Activated CD4-positive, alpha-beta T cell treated with anti-CD3 and anti-CD28 coated beads, Interleukin-2, Interleukin-4, amounts not matched to agents 100 ng/mL and 50 ng/mL, durations not matched to agents 16 hours and 8 hours (primary cell): ENCODE data around the gene U2AF2.

Source experiments
- DNase-seq: peaks from one replicate; pipeline ENCODE4 v3.0.0-alpha.2; 2020; ENCODE audit warnings: low spot score

U2AF2 gene

DNA sequence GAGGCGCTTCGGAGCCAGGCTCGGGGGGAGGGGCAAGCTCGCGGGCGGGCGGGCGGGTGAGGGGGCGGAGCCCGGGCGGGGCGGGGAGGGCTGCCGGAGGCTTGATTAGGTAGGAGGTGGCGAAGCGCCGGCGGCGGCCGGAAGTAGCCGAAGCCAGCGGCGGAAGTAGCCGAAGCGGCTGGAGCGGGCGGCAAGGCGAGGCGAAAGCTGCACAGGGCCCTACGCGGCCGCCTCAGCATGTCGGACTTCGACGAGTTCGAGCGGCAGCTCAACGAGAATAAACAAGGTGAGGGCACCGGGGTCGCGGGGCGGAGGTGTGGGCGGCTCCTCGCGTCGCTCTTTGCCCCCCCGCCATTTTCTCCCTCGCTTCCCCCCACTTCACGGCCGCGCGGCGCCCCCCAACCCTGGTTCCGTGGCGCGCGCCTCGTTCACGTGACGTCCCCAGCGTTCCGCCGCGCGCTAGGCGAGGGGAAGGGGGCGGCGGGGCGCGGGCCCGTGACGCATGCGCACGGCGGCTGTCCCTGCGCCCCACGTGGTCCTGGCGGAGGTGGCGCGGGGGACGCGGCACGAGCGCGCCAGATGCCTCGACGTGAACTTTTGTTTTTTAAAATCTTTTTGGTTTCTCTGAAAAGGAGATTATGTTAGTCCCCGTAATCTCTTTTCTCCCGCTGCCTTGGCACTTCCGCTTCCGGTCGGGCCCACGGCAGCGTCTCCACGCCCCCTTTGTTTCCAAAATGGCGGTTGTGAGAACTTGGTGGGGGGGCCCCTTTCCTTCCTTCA, at the start of gene U2AF2:
Gene U2AF2 (plus strand): TSS at position 168 of the 780 bp plus-strand sequence. CDS start 70 bp downstream, at position 238.
- peak; percentile 96 for DNase-seq

- peak; percentile 99 for DNase-seq
Measured at GRCh38 chr19:55605207-55605636, 49.6 kb upstream of the U2AF2 start.

DNA sequence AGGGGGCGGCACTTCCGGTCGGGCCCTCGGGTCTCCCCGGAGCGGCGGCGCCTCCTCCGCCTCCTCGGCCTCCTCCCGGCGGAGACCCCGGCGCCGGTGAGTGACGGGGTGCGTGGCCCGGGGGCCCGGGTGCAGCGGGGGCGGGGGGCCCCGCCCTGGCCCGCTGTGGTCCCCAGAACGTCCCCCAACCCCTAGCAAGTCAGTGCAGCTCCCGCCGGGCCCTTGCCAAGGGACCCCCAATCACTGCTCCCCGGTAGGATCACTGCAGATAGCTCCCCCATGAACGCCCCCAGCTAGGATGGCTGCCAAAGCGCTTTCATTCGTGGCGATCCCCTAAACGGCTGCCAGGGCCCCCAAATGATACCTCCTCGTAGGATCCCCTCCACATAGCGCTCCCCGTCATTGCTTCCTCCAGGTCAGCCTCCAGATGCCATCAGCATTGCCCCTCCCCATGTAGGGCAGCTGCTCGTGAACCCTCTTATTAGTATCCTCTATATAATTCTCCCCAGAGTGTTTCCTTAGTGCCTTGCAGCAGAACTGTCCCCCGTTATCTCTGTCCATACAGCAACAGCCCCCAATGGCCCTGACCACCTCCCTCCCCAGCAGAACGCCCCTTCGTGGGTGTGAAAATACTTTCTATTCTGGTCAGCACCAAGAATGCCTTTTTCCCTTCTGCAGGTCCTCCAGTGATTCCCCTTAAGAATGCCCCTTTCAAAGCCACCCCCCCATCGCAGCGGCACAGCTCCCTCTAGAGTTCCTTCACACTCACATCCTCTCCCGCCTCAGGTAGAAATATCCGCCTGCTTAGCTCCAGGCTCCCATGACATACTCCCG, 49.0 kb upstream of the U2AF2 start, which contains the start of gene ZNF865:
Gene ZNF865 (plus strand): TSS at position 11 of the 834 bp plus-strand sequence. CDS start 7,972 bp downstream, outside the sequence.
- peak; percentile 73 for DNase-seq

DNA sequence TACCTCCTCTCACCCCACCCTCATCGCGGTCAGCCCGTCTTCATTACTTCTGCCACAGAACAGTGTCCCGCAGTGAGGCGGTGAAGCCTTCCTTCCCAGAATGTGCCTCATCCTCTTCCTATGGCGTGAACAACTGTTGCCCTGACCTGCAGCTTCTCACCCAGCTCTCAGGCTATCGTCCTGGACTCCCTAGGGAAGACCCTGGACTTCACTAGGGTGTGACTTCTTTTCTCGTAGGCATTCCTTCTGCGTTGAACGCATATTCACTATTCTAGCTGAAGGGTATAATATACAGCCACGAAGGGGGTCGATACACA, 48.4 kb upstream of the U2AF2 start:
- DNase-seq: no peak

GRCh38 chr19:55606817-55607216, 48.0 kb upstream of the U2AF2 start:
- DNase-seq: no peak

DNA sequence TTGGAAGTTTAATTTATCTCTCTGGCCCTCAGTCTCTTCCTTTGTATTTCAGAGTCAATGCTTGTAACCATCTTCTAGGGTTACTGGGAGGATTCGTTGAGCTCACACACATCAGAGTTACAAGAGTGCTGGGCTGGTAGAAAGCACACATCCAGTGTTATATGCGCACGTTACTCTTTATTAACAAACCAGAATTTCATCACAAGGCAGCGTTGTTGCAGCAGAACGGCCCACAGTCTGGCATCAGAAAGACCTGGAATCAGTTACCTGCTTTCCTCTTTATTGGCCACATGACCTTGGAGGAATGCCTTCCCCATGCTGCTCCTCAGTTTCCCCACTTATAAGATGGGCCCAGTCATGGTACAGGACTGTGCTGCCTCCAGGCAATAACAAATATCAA, 45.5 kb upstream of the U2AF2 start:
- DNase-seq: no peak

DNA sequence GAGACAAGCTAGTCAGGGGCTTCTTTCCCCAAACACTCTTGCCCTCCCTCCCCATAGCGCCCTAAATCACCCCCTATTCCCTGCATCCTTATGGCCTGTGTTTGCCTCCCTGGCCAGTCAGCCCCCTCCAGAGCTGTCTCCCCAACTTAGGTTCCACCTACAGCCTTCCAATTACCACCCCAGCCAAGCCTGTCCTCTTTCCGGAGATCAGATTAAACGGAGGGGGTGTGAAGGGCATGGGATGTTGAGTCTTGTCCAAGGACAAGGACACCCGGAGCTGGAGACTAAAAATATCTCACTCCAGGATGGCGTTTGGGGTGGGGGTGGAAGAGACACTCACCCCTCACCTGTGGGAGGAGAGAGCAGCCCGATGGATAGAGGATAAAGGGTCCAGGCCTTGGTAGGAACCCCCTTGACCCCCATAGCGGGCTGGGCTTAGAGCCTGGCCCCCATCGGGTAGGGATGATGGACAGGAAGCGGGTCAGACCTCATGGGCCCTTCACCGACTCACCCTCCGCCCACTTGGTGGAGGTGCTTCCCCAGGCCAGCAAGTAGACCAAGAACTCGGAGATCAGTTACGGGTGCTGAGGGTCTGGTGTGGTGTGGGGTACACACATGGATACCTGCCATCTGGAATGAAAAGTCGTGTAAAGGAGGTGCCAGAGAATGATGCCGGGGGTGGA, 43.4 kb upstream of the U2AF2 start:
- no peak for DNase-seq

DNA sequence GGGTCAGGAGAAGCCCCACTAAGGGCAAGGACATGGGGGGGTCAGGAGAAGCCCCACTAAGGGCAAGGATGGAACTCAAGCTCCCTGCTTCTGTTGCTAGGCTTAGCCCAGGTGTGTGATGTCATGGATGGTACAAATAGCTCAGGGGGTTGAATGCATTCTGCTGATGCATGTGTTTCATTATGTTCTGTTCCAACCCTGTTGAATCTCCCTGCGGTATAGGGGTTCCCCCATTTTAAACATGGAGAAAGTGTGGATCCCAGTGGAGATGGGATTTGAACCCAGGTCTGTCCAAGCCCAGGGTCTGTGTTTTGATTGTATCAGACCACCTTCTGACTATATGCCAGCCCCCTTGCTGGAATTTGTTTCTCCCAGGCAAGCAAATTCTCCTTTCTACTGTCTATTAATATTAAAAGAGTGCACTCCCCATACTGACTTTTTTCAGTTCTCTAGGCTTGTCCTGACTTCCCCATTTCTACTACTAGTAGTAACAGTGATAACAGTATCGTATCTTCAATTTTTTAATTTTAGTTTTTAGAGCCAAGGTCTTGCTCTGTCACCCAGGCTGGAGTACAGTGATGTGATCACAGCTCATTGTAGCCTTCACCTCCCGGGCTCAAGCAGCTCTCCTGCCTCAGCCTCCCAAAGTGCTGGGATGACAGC, 42.7 kb upstream of the U2AF2 start:
- DNase-seq: no peak

DNA sequence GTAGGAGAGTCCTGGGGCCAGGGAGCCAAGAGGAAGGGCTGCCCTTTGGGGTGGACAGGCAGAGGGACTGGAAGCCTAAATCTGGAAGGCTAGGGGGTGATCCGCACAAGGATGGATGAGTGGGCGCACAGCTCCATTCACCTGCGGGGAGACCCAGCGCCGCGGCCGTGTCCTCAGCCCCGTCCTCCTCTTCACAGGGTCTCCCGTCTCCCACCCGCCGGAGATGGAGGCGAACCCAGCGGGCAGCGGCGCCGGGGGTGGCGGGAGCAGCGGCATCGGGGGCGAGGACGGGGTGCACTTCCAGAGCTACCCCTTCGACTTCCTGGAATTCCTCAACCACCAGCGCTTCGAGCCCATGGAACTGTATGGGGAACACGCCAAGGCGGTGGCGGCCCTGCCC, 41.4 kb upstream of the U2AF2 start:
- no peak for DNase-seq

- DNase-seq: no peak
Measured at GRCh38 chr19:55613930-55614710, 40.7 kb upstream of the U2AF2 start.

GRCh38 chr19:55614711-55615542, 39.9 kb upstream of the U2AF2 start:
- DNase-seq: no peak

DNA sequence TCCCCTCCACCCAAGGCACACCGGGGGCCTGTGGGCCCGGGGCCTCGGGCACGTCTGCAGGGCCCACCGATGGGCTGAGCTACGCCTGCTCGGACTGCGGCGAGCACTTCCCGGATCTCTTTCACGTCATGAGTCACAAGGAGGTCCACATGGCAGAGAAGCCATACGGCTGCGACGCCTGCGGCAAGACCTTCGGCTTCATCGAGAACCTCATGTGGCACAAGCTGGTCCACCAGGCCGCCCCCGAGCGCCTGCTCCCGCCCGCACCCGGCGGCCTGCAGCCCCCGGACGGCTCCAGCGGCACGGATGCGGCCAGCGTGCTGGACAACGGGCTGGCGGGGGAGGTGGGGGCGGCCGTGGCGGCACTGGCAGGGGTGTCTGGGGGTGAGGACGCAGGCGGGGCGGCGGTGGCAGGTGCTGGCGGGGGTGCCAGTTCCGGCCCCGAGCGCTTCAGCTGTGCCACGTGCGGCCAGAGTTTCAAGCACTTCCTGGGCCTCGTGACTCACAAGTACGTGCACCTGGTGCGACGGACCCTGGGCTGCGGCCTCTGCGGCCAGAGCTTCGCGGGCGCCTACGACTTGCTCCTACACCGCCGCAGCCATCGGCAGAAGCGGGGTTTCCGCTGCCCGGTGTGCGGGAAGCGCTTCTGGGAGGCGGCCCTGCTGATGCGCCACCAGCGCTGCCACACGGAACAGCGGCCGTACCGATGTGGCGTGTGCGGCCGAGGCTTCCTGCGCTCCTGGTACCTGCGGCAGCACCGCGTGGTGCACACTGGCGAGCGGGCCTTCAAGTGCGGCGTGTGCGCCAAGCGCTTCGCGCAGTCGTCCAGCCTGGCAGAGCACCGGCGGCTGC, 39.1 kb upstream of the U2AF2 start:
- no peak for DNase-seq

- DNase-seq: no peak
Measured at GRCh38 chr19:55616395-55616875, 38.4 kb upstream of the U2AF2 start.

DNA sequence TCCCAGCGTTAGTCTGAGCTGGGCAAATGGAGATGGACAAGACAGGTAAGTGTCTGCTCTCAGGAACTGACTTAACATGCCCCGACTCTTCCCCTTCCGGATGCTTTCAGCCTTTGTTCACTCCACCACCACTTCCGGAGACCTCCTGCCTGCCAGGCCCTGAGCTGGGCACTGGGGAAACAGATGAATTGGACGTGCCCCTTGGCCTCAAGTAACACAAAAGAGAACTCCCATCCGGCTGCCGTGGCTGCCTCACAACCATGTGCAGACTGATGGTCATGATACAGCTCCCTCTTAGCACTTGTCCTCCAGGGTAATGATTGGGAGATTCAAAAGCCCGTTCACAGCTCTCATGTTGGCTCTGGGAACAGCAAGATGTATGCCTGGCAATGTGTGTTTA, 37.4 kb upstream of the U2AF2 start:
- DNase-seq: no peak

GRCh38 chr19:55618426-55618825, 36.4 kb upstream of the U2AF2 start:
- DNase-seq: no peak

- DNase-seq: no peak
Measured at GRCh38 chr19:55619286-55619685, 35.5 kb upstream of the U2AF2 start.

DNA sequence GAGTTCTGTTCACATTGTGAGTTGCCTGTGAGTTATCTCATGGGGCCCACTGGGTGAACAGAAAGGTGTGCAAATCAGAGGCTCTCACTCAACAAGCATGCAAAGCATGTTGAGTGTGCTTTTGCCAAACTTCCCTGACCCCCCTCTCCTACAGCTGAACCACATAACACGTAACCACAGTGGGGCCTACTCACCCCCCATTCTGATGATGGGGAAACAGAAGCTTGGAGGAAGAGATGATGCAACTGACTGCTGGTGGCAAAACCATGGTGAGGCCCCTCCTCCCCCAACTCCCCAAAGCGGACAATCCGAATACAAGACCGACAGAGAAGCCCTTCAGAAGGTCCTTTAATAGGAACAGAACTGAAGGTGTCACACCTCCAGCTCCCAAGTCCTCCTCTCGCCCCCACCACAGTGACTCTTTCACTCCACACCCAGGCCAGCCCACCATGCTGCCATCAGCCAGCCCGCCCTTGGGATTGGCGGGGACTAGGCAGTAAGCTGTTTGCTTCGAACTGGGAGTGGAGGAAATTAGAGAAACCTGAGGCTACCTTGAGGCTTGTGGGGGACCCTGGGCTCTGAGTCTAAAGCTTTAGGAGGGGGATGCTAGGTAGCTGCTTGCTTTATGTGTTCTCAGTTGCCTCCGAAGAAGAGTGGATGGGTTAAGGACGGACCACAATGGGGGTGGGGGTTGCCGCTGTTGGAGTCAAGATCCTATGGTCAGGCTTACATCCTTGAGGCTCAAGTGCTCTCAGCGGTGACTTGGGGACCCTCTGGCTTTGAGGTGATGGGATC, 34.2 kb upstream of the U2AF2 start:
- no peak for DNase-seq

DNA sequence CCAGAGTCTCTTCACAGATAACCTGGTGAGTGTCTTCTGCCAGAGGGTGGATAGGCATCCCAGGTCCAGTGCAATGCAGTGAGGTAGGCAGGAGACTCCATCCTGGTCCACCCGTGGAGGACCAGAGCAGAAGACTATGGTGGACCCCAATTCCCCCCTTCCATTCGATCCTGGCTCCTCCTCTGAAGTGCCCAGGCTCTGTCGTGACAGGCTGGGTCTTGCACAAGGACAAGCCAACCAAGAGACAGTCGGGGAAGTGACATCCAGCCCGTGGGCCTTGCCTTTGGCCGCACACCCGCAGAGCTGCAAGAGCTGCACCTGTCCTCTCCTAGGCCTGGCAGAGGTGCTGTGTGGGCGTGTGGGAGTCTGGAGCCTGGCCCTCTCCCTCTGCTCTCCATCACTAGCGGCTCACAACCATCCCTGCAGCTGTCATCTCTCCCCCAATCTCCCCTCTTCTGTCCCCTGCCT, 33.6 kb upstream of the U2AF2 start:
- DNase-seq: no peak
